Hepatocyte (in vitro differentiated cells): ENCODE data around the gene JOSD2.

Source experiments
- CTCF ChIP-seq: fragments of 200-600 bp; sonication (generic); IDR thresholded peaks from 2 replicates; pipeline ENCODE4 v1.5.1; 2016; ENCODE audit warnings: antibody characterized with exemption, mild to moderate bottlenecking; ENCODE audit not compliant: poor library complexity
- EZH2phosphoT487 ChIP-seq: fragments of 200-600 bp; sonication (generic); IDR thresholded peaks from one replicate; pipeline ENCODE4 v1.6.1; 2018; ENCODE audit warnings: antibody characterized with exemption, mild to moderate bottlenecking, low read depth, moderate library complexity; ENCODE audit not compliant: unreplicated experiment, severe bottlenecking

DNA sequence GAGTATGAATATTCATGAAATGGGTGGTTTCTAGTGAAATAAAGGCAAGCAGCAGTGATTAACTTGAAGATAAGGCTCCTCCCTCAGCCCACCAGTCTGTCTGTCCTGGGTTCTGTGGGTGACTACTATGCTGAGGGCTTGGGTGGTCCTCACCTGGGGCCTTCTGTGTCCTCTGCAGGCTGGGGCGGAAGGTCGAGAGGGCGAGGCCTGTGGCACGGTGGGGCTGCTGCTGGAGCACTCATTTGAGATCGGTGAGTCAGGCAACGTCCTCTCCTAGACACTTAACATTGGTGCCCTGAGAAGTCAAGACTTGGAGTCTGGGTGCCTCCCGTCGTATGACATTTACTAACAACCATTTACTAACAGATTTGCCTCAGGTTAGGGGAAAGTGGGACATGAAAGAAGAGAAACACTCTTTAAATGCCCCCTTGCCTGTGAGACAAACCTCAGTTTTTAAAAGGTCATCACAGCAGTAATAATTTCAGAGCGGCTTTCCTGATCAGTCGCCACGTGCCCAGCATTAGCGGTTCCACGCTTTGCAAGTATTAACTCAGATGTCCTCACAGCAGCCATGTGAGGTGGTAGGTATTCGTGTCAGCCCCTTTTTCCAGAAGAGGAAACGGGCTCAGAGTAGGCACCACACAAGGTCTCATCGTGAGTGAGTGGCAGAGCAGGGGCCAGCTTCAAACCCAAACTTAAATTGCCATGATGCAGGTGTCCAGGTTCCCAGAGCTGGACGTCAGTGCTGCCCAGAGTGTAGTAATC, 33.1 kb downstream of the JOSD2 start:
- TF ChIP-seq EZH2phosphoT487 = no peak
- TF ChIP-seq CTCF = no peak
